Fibroblast of lung (primary cell): ENCODE data around the gene MAMDC4.

Source experiments
- CTCF ChIP-seq, 2 donors: IDR thresholded peaks in 1 of 2; conservative IDR thresholded peaks in 1 of 2; 1 replicate in 1 of 2; 2 replicates in 1 of 2; pipeline ENCODE4 v1.5.1; 2011 to 2012; ENCODE audit warnings: low read length in 2 of 2, control low read depth in 1 of 2, inconsistent platforms in 1 of 2, low read depth in 1 of 2, mild to moderate bottlenecking in 1 of 2
- EZH2 ChIP-seq: IDR thresholded peaks from 2 replicates; pipeline ENCODE4 v1.5.1; 2012; ENCODE audit warnings: low read length, control low read depth, mild to moderate bottlenecking; ENCODE audit errors: missing control alignments

GRCh38 chr9:136808806-136809158 is 43.4 kb upstream of the MAMDC4 start:
- TF ChIP-seq CTCF (conservative IDR thresholded peaks at IDR 0.05 in 1 of 2, IDR thresholded peaks at IDR 0.05 in 1 of 2; ENCODE audit: low read depth in 1 of 2, low read length in 2 of 2) (no peak), EZH2 (no peak)
